Right lobe of liver (tissue), 4 donors: ENCODE measurements around the gene TNIK.

Experiments
- POLR2A ChIP-seq: fragments of 450-650 bp; IDR thresholded peaks from one replicate; pipeline ENCODE4 v1.6.1; 2017; ENCODE audit warnings: antibody characterized with exemption, mild to moderate bottlenecking
- TF ChIP-seq, protein P1 (sequence below), 4 donors: fragments of 200-600 bp in 3 of 4; fragments of 450-650 bp in 1 of 4; IDR thresholded peaks; one replicate each; pipeline versions ENCODE4 v1.5.1 to v1.8.0; 2016 to 2022; ENCODE audit warnings: antibody characterized with exemption in 4 of 4, mild to moderate bottlenecking in 2 of 4
- donor health status: DM: no; HTN: no; CAD: no.
- donor health status: DM: no; HTN: no; CAD: no.
- donor health status: DM: no; HTN: yes; CAD: no.

DNA sequence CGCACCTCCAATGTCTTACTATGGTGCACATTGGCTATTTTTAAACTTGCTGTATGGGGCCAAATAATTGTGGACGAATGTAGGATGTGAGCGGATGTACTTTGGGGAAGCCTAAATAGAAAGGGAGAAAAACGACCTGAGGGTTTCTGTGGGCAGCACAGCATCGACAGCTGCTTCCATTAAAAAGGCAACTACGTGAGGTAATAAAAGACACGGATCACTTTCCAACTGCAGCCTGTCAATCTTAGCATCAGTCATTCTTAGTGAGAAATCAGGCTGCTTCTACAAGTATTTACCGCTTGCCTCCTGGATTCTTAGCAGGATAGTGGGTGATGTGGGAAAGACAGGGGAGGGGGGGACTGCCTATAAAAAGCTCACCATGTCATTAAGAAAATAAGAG lies 247.0 kb downstream of the TNIK start:
- no peak for TF ChIP-seq POLR2A
- TF ChIP-seq, protein P1, sequence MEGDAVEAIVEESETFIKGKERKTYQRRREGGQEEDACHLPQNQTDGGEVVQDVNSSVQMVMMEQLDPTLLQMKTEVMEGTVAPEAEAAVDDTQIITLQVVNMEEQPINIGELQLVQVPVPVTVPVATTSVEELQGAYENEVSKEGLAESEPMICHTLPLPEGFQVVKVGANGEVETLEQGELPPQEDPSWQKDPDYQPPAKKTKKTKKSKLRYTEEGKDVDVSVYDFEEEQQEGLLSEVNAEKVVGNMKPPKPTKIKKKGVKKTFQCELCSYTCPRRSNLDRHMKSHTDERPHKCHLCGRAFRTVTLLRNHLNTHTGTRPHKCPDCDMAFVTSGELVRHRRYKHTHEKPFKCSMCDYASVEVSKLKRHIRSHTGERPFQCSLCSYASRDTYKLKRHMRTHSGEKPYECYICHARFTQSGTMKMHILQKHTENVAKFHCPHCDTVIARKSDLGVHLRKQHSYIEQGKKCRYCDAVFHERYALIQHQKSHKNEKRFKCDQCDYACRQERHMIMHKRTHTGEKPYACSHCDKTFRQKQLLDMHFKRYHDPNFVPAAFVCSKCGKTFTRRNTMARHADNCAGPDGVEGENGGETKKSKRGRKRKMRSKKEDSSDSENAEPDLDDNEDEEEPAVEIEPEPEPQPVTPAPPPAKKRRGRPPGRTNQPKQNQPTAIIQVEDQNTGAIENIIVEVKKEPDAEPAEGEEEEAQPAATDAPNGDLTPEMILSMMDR (IDR thresholded peaks at IDR 0.05) = no peak
